HepG2 (cell line): Measurements from ENCODE around the gene SFTA2. TPM values are rescaled to one million over a fixed set of nuclear protein-coding genes. Genes with fewer than 3 reads are reported as not detected.

ENCODE experiments used
- AGO1 ChIP-seq: fragments of 200-400 bp; formaldehyde crosslinking; IDR thresholded peaks from 2 replicates; pipeline ENCODE4 v1.6.1; 2017; ENCODE audit warnings: mild to moderate bottlenecking, low read depth, low read length, moderate library complexity; ENCODE audit not compliant: poor library complexity, severe bottlenecking
- AHR ChIP-seq: IDR thresholded peaks from 2 replicates; pipeline ENCODE4 v1.6.1; 2018; ENCODE audit warnings: missing genetic modification reagents, missing compliant biosample characterization
- IRX3 ChIP-seq: sonication (generic); formaldehyde crosslinking; IDR thresholded peaks from 2 replicates; pipeline ENCODE4 v1.8.1; 2023; ENCODE audit warnings: mild to moderate bottlenecking, low read depth, missing genetic modification reagents, borderline replicate concordance
- MAZ ChIP-seq, 2 experiments: sonication (generic) in 1 of 2; formaldehyde crosslinking in 1 of 2; IDR thresholded peaks; 2 replicates each; pipeline versions ENCODE4 v1.5.0 to v1.6.1; 2012 to 2020; ENCODE audit warnings: low read depth in 2 of 2, mild to moderate bottlenecking in 2 of 2, borderline replicate concordance in 1 of 2, improper control_type of control experiment in 1 of 2, low read length in 1 of 2, missing genetic modification reagents in 1 of 2, moderate library complexity in 1 of 2
- TBX3 ChIP-seq: fragments of 450-650 bp; IDR thresholded peaks from 2 replicates; pipeline ENCODE4 v1.6.1; 2017; ENCODE audit warnings: antibody characterized with exemption, mild to moderate bottlenecking, inconsistent platforms, borderline replicate concordance
- ZFP82 ChIP-seq: sonication (generic); formaldehyde crosslinking; IDR thresholded peaks from 2 replicates; pipeline ENCODE4 v1.5.1; 2020; ENCODE audit warnings: mild to moderate bottlenecking, missing genetic modification reagents, borderline replicate concordance
- ZFP90 ChIP-seq: sonication (generic); formaldehyde crosslinking; IDR thresholded peaks from 2 replicates; pipeline ENCODE4 v1.8.0; 2022; ENCODE audit warnings: missing genetic modification reagents, mild to moderate bottlenecking, inconsistent platforms, borderline replicate concordance
- ZNF33B ChIP-seq: sonication (generic); formaldehyde crosslinking; IDR thresholded peaks from 2 replicates; pipeline ENCODE4 v1.5.1; 2020; ENCODE audit warnings: mild to moderate bottlenecking, missing genetic modification reagents
- ZNF547 ChIP-seq: sonication (generic); formaldehyde crosslinking; IDR thresholded peaks from 2 replicates; pipeline ENCODE4 v1.5.1; 2020; ENCODE audit warnings: mild to moderate bottlenecking, missing genetic modification reagents
- polyA plus RNA-seq, 8 experiments: library from polyadenylated mRNA; depleted of rRNA in 3 of 8; stranded (reverse) in 7 of 8; unstranded in 1 of 8; fragments of >200 nt; fragmentation: Illumina TruSeq in 4 of 8; extraction: Trizol in 4 of 8; gene quantifications; 2 replicates each; pipeline versions ENCODE4 v1.2.1 to v1.2.3, GENCODE V29; 2011 to 2016; ENCODE audit warnings: low read depth in 4 of 8, missing spikeins in 1 of 8, mixed read lengths in 1 of 8; ENCODE audit not compliant: insufficient read depth in 1 of 8
- total RNA-seq, 5 experiments: library from RNA; depleted of rRNA; stranded (reverse); fragments of >200 nt; fragmentation: Illumina TruSeq; extraction: Trizol; gene quantifications; 2 replicates each; pipeline ENCODE4 v1.2.3, GENCODE V29; 2016; ENCODE audit warnings: low read depth in 1 of 5
- TF ChIP-seq, protein P1 (sequence below): sonication (generic); formaldehyde crosslinking; IDR thresholded peaks from 2 replicates; pipeline ENCODE4 v1.5.1; 2020; ENCODE audit warnings: mild to moderate bottlenecking, missing genetic modification reagents, moderate library complexity
- TF ChIP-seq, protein P2 (sequence below): sonication (generic); formaldehyde crosslinking; IDR thresholded peaks from 2 replicates; pipeline ENCODE4 v1.4.0; 2020; ENCODE audit warnings: missing genetic modification reagents
- TF ChIP-seq, protein P3 (sequence below): sonication (generic); formaldehyde crosslinking; IDR thresholded peaks from 2 replicates; pipeline ENCODE4 v1.9.0; 2022; ENCODE audit warnings: missing genetic modification reagents, mild to moderate bottlenecking, borderline replicate concordance
- TF ChIP-seq, protein P4 (sequence below): sonication (generic); formaldehyde crosslinking; IDR thresholded peaks from 2 replicates; pipeline ENCODE4 v1.4.0; 2020; ENCODE audit warnings: low read depth, mild to moderate bottlenecking, missing genetic modification reagents
- TF ChIP-seq, protein P5 (sequence below): sonication (generic); formaldehyde crosslinking; IDR thresholded peaks from 2 replicates; pipeline ENCODE4 v1.9.0; 2021; ENCODE audit warnings: missing genetic modification reagents, mild to moderate bottlenecking, borderline replicate concordance

Gene SFTA2
- total and polyA plus RNA-seq, 2 of the 13 experiments (the other 11 are each of a cell fraction or from before 2014, with no cell fraction given) = not detected

DNA sequence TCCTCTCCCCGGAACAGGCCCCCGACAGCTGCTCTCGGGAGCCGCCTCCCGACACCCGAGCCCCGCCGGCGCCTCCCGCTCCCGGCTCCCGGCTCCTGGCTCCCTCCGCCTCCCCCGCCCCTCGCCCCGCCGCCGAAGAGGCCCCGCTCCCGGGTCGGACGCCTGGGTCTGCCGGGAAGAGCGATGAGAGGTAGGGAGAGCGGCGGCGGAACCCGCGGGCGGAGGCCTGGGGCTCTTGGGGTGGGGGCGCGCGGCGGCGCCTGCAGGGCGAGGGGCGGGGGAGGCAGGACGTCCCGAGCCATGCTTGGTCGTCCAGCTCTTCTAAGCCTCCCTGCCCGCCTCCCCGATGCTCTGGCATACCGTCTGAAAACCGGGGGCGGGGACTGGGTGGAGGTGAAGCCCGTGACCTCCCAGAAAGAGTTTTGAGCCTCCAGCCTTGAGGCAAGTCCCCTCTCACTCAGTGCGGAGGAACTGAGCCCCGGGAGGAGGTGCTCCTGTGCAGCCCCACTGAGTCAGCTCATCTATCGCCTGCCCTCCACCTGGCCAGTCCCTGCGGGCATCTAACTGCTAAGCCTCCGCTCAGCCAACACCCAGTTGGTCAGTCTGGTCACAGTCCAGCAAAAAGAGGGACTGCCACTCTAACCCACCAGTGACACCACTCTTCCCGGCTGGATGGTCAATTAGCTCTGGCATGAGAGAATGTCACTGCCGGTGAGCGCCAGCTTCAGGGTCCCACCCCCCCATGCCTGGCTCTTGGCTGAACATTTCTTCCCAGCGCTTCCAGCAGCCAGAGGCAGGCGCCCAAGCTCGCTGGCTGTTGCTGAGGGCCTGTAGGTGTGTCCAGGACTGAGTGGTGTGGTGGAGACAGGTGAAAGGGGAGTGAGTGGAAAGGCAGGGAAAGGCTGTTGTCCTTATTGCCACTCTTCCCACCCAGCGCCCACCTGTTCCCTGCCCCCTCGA lies 47.2 kb downstream of the SFTA2 start (continued):
- no peak for TF ChIP-seq TBX3
- no peak for TF ChIP-seq AGO1
- TF ChIP-seq, protein P1, sequence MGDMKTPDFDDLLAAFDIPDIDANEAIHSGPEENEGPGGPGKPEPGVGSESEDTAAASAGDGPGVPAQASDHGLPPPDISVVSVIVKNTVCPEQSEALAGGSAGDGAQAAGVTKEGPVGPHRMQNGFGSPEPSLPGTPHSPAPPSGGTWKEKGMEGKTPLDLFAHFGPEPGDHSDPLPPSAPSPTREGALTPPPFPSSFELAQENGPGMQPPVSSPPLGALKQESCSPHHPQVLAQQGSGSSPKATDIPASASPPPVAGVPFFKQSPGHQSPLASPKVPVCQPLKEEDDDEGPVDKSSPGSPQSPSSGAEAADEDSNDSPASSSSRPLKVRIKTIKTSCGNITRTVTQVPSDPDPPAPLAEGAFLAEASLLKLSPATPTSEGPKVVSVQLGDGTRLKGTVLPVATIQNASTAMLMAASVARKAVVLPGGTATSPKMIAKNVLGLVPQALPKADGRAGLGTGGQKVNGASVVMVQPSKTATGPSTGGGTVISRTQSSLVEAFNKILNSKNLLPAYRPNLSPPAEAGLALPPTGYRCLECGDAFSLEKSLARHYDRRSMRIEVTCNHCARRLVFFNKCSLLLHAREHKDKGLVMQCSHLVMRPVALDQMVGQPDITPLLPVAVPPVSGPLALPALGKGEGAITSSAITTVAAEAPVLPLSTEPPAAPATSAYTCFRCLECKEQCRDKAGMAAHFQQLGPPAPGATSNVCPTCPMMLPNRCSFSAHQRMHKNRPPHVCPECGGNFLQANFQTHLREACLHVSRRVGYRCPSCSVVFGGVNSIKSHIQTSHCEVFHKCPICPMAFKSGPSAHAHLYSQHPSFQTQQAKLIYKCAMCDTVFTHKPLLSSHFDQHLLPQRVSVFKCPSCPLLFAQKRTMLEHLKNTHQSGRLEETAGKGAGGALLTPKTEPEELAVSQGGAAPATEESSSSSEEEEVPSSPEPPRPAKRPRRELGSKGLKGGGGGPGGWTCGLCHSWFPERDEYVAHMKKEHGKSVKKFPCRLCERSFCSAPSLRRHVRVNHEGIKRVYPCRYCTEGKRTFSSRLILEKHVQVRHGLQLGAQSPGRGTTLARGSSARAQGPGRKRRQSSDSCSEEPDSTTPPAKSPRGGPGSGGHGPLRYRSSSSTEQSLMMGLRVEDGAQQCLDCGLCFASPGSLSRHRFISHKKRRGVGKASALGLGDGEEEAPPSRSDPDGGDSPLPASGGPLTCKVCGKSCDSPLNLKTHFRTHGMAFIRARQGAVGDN (CRISPR knock-in tag) = peak; percentile 44; the same call in 1 of the 2 replicates
- no peak for TF ChIP-seq ZNF547
- TF ChIP-seq IRX3 (CRISPR knock-in tag) = no peak
- no peak for TF ChIP-seq AHR (CRISPR knock-in tag)
- TF ChIP-seq, protein P2, sequence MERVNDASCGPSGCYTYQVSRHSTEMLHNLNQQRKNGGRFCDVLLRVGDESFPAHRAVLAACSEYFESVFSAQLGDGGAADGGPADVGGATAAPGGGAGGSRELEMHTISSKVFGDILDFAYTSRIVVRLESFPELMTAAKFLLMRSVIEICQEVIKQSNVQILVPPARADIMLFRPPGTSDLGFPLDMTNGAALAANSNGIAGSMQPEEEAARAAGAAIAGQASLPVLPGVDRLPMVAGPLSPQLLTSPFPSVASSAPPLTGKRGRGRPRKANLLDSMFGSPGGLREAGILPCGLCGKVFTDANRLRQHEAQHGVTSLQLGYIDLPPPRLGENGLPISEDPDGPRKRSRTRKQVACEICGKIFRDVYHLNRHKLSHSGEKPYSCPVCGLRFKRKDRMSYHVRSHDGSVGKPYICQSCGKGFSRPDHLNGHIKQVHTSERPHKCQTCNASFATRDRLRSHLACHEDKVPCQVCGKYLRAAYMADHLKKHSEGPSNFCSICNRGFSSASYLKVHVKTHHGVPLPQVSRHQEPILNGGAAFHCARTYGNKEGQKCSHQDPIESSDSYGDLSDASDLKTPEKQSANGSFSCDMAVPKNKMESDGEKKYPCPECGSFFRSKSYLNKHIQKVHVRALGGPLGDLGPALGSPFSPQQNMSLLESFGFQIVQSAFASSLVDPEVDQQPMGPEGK (CRISPR knock-in tag) = peak; percentile 37; the same call in 1 of the 2 replicates
- TF ChIP-seq ZNF33B = peak; percentile 36; the same call in 1 of the 2 replicates
- TF ChIP-seq, protein P3, sequence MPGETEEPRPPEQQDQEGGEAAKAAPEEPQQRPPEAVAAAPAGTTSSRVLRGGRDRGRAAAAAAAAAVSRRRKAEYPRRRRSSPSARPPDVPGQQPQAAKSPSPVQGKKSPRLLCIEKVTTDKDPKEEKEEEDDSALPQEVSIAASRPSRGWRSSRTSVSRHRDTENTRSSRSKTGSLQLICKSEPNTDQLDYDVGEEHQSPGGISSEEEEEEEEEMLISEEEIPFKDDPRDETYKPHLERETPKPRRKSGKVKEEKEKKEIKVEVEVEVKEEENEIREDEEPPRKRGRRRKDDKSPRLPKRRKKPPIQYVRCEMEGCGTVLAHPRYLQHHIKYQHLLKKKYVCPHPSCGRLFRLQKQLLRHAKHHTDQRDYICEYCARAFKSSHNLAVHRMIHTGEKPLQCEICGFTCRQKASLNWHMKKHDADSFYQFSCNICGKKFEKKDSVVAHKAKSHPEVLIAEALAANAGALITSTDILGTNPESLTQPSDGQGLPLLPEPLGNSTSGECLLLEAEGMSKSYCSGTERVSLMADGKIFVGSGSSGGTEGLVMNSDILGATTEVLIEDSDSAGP (CRISPR knock-in tag) = peak; percentile 48
- TF ChIP-seq, protein P4, sequence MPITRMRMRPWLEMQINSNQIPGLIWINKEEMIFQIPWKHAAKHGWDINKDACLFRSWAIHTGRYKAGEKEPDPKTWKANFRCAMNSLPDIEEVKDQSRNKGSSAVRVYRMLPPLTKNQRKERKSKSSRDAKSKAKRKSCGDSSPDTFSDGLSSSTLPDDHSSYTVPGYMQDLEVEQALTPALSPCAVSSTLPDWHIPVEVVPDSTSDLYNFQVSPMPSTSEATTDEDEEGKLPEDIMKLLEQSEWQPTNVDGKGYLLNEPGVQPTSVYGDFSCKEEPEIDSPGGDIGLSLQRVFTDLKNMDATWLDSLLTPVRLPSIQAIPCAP (CRISPR knock-in tag) = peak; percentile 15; the same call in 1 of the 2 replicates
- TF ChIP-seq, protein P5, sequence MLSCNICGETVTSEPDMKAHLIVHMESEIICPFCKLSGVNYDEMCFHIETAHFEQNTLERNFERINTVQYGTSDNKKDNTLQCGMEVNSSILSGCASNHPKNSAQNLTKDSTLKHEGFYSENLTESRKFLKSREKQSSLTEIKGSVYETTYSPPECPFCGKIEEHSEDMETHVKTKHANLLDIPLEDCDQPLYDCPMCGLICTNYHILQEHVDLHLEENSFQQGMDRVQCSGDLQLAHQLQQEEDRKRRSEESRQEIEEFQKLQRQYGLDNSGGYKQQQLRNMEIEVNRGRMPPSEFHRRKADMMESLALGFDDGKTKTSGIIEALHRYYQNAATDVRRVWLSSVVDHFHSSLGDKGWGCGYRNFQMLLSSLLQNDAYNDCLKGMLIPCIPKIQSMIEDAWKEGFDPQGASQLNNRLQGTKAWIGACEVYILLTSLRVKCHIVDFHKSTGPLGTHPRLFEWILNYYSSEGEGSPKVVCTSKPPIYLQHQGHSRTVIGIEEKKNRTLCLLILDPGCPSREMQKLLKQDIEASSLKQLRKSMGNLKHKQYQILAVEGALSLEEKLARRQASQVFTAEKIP = 0 out of 2 replicates have a peak, but pooled peaks have one; percentile 67
- peak; percentile 50; the same call in 1 of the 2 replicates for TF ChIP-seq MAZ (IDR thresholded peaks at IDR 0.05; ENCODE audit: borderline replicate concordance, low read depth, low read length)
- TF ChIP-seq MAZ (CRISPR knock-in tag; IDR thresholded peaks at IDR 0.05; ENCODE audit: low read depth) = no peak
- TF ChIP-seq ZFP82 (CRISPR knock-in tag) = no peak
- 0 out of 2 replicates have a peak, but pooled peaks have one; percentile 48 for TF ChIP-seq ZFP90 (CRISPR knock-in tag)
